AG04450 (cell line): Measurements from ENCODE around the gene TECTB. TPM values are rescaled to one million over a fixed set of nuclear protein-coding genes. Genes with fewer than 3 reads are reported as not detected.

Experiments used
- CTCF ChIA-PET: fragments of 300-600, 350-600 bp; formaldehyde crosslinking; extraction: SDS; loops from one replicate; lab custom pipeline; 2022; ENCODE audit warnings: antibody characterized with exemption, inconsistent platforms; lab: Charles Lee
- POLR2A ChIA-PET: fragments of 350-600 bp; formaldehyde crosslinking; extraction: SDS; loops from one replicate; lab custom pipeline; 2021; ENCODE audit warnings: antibody characterized with exemption, inconsistent platforms; lab: Yijun Ruan, JAX
- DNase-seq: peaks from one replicate; pipeline ENCODE4 v3.0.0-alpha.2; 2011; ENCODE audit warnings: low read depth, low spot score
- H3K27ac ChIP-seq: one replicate; pipeline ENCODE4 v1.5.1; 2012; ENCODE audit warnings: low read depth, low read length, control low read depth
- H3K27me3 ChIP-seq: one replicate; pipeline ENCODE4 v1.6.0; 2012; ENCODE audit warnings: low read length; ENCODE audit not compliant: control insufficient read depth, insufficient read depth
- H3K4me3 ChIP-seq: 2 replicates; pipeline ENCODE4 v1.5.1; 2011; ENCODE audit warnings: mild to moderate bottlenecking, low read depth, low read length, control low read depth
- H3K9me3 ChIP-seq: 2 replicates; pipeline ENCODE4 v1.5.1; 2012; ENCODE audit warnings: low read length; ENCODE audit not compliant: control insufficient read depth, insufficient read depth
- polyA plus RNA-seq: library from polyadenylated mRNA; depleted of rRNA; stranded (reverse); fragments of >200 nt; gene quantifications from 2 replicates; pipeline ENCODE4 v1.2.3, GENCODE V29; 2011
- TF ChIP-seq, protein P1 (sequence below): IDR thresholded peaks from 2 replicates; pipeline ENCODE4 v1.5.1; 2011; ENCODE audit warnings: low read depth, low read length, control low read depth, inconsistent platforms

TECTB gene
- polyA plus RNA-seq, 1 experiment, result not detected

DNA sequence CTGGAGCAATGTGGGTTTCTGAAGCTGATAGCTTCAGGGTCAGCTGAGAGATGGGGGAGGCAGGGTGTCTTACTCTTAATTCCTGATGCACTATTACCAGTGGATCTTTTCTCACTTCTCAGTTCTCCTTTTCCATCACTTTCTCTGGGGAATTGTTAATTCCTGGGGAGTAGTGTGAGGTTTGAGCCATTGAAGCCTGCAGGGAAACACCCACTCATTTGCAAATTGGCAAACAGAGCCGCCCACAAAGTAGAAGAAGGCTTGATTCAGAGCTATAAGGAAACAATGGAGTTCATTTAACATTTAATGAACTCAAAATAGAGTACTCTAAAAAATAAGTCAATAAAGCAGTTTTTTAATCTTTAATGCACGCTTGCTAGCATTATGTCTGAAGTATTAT is 4.3 kb upstream of the TECTB start:
- TF ChIP-seq, protein P1, sequence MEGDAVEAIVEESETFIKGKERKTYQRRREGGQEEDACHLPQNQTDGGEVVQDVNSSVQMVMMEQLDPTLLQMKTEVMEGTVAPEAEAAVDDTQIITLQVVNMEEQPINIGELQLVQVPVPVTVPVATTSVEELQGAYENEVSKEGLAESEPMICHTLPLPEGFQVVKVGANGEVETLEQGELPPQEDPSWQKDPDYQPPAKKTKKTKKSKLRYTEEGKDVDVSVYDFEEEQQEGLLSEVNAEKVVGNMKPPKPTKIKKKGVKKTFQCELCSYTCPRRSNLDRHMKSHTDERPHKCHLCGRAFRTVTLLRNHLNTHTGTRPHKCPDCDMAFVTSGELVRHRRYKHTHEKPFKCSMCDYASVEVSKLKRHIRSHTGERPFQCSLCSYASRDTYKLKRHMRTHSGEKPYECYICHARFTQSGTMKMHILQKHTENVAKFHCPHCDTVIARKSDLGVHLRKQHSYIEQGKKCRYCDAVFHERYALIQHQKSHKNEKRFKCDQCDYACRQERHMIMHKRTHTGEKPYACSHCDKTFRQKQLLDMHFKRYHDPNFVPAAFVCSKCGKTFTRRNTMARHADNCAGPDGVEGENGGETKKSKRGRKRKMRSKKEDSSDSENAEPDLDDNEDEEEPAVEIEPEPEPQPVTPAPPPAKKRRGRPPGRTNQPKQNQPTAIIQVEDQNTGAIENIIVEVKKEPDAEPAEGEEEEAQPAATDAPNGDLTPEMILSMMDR, result no peak
- ChIA-PET POLR2A (no interaction called here), CTCF (interaction anchor here (2.2 kb wide), 1 partner anchor 16 kb away, joined by 5 read pairs; no protein-coding TSS in a partner anchor)
- no peak overlapping the region for H3K4me3 ChIP-seq
- no peak for DNase-seq
- H3K9me3 ChIP-seq, result no peaks in the 10 kb centered on the region
- H3K27ac ChIP-seq, result no peak overlapping the region
- H3K27me3 ChIP-seq, result no peaks in the 10 kb centered on the region

DNA sequence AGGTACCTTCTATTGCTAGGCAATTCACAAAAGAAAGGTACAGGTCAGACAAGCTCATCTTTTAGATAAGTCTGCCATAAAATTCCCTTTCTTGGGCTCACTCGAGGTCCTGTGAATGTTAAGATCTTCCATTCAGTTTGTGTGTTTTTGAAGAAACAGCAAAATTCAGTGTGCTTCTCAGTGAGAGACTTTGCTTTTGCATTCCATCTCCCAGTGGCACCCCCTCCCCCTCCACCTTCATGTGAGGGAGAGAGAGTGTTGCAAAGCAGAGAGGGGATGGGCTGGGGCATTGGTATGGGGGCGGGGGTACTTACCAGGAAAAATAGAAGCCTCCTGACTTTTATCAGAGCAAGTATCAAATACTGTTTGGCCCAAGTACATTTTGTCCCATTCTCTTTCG is 3.8 kb upstream of the TECTB start:
- ChIA-PET CTCF (no interaction called here), POLR2A (no interaction called here)
- DNase-seq, result no peak
- H3K4me3 ChIP-seq, result no peak overlapping the region
- no peak overlapping the region for H3K27ac ChIP-seq
- H3K27me3 ChIP-seq, result no peaks in the 10 kb centered on the region
- H3K9me3 ChIP-seq, result no peaks in the 10 kb centered on the region
- TF ChIP-seq, protein P1, result no peak

DNA sequence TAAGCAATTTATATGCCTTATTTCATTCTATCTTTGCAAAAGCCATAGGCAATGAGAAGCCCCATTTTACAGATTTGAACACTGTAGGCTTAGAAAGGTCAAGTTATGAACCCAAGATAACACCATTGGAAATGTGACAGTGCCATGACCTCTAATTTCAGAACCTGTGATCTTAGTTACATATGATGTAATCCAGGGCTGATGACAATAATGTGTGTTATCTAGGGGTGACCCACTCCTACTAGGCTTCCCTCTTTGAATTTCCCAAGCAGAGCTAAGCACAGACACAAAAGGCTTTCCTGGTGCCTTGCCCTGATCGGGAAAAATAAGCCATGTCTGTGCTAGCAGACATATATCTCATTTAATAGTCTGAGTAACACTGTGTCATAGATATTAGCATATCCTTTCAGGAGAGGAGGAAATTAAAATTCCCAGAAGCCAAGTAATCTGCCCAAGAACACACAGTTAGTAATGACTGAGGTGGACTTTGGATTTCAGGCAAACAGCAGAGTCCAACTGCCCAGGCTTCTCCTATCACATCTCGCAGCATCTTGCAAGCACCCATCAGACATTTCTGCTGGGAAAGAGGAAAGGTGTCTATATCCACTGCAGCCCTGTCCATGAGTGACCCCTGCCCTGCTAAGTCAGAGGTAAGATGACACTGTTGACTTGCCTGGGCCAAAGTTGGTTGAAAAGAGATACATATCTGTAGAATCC is 2.8 kb upstream of the TECTB start:
- POLR2A ChIA-PET, result no interaction called here
- Histone ChIP-seq H3K9me3 (no peaks in the 10 kb centered on the region), H3K27ac (no peak overlapping the region), H3K4me3 (no peak overlapping the region), H3K27me3 (peaks cover 3% of the 10 kb centered on the region)
- CTCF ChIA-PET, result no interaction called here
- TF ChIP-seq, protein P1, result no peak
- DNase-seq, result no peak

DNA sequence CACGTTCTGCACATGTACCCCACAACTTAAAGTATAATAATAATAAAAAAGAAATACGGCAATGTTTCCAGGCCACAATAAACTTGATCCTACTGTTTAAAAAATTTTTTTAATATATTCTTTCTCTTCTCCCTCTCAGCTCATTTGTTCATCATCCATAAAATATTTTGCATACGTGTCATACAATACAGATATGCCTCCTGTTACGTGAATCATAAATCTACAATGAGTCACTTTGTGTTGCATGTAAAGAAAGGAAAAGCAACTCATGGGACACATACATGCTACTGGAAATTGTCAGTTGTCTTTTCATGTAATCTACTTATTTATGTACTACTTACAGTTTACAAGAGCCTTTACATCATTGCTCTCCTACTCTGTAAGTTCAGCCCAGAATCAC is 1.1 kb upstream of the TECTB start:
- peaks cover 3% of the 10 kb centered on the region for H3K27me3 ChIP-seq
- TF ChIP-seq, protein P1, result no peak
- no peaks in the 10 kb centered on the region for H3K9me3 ChIP-seq
- no peak overlapping the region for H3K27ac ChIP-seq
- ChIA-PET CTCF (no interaction called here), POLR2A (no interaction called here)
- DNase-seq, result no peak
- H3K4me3 ChIP-seq, result no peak overlapping the region
